GM12878 (cell line): ENCODE data around the gene FBLN7. TPM values are rescaled to one million over a fixed set of nuclear protein-coding genes. Genes with fewer than 3 reads are reported as not detected.

Experiments used
- ATAC-seq: fragments of 200-7000 bp; cut with Tn5 transposase; 3 replicates; pipeline ENCODE4 v1.9.1; 2020; ENCODE audit warnings: mild to moderate bottlenecking, moderate library complexity
- BruUV-seq: library from RNA; stranded (reverse); fragments of 400-500 nt; replicated peaks from 2 replicates; lab custom pipeline; 2021; lab: Mats Ljungman, UMichigan
- CTCF ChIA-PET: fragments of 300-600 bp; sonication (Branson Sonifier 250); formaldehyde crosslinking; extraction: SDS; loops from one replicate; lab custom pipeline; 2021; ENCODE audit warnings: inconsistent platforms; lab: Yijun Ruan, JAX
- POLR2A ChIA-PET: fragments of 350-600 bp; formaldehyde crosslinking; extraction: SDS; loops from one replicate; lab custom pipeline; 2021; ENCODE audit warnings: inconsistent platforms; lab: Charles Lee
- RAD21 ChIA-PET: fragments of 300-600 bp; sonication (Branson Sonifier 250); formaldehyde crosslinking; loops from one replicate; lab custom pipeline; 2023; ENCODE audit warnings: antibody characterized with exemption; ENCODE audit not compliant: unreplicated experiment; lab: Charles Lee
- SMC1A ChIA-PET: fragments of 300-600 bp; sonication (Branson Sonifier 250); formaldehyde crosslinking; loops from one replicate; lab custom pipeline; 2023; ENCODE audit not compliant: unreplicated experiment, uncharacterized antibody; lab: Charles Lee
- DNase-seq: peaks from one replicate; pipeline ENCODE4 v3.0.0-alpha.2; 2011; ENCODE audit warnings: low read depth, low spot score
- FAIRE-seq: peaks from 3 replicates; lab custom pipeline; 2011; peaks lifted over from hg19 to GRCh38; lab: Jason Lieb, UNC
- H2AFZ ChIP-seq: 2 replicates; pipeline ENCODE4 v1.6.0; 2011; ENCODE audit warnings: low read depth, low read length, control low read depth; ENCODE audit not compliant: control insufficient read depth
- H3K27ac ChIP-seq: 2 replicates; pipeline ENCODE4 v1.5.1; 2011; ENCODE audit warnings: control low read depth; ENCODE audit not compliant: control insufficient read depth, insufficient read depth
- H3K27me3 ChIP-seq, 2 experiments: replicated peaks in 1 of 2; 2 replicates each; pipeline versions ENCODE4 v1.6.0 to v1.6.1; 2011; ENCODE audit warnings: low read length in 1 of 2; ENCODE audit not compliant: control insufficient read depth in 2 of 2, insufficient read depth in 2 of 2
- H3K36me3 ChIP-seq, 2 experiments: 2 replicates each; pipeline ENCODE4 v1.5.1; 2011; ENCODE audit warnings: low read length in 1 of 2; ENCODE audit not compliant: control insufficient read depth in 2 of 2, insufficient read depth in 2 of 2
- H3K4me1 ChIP-seq: 2 replicates; pipeline ENCODE4 v1.6.1; 2011; ENCODE audit warnings: mild to moderate bottlenecking, low read length, moderate library complexity, mixed read lengths; ENCODE audit not compliant: control insufficient read depth, insufficient read depth
- H3K4me2 ChIP-seq: 2 replicates; pipeline ENCODE4 v1.6.0; 2011; ENCODE audit warnings: control low read depth; ENCODE audit not compliant: control insufficient read depth, insufficient read depth
- H3K4me3 ChIP-seq: fragments of 200-600 bp; sonication (generic); 2 replicates; pipeline ENCODE4 v1.5.1; 2016
- H3K79me2 ChIP-seq: 2 replicates; pipeline ENCODE4 v1.6.0; 2011; ENCODE audit warnings: low read length; ENCODE audit not compliant: control insufficient read depth, insufficient read depth
- H3K9ac ChIP-seq: 2 replicates; pipeline ENCODE4 v1.8.0; 2011; ENCODE audit warnings: low read length, control low read depth, mixed read lengths; ENCODE audit not compliant: control insufficient read depth, insufficient read depth
- H3K9me3 ChIP-seq: replicated peaks from 3 replicates; pipeline ENCODE4 v1.5.1; 2011; ENCODE audit warnings: mild to moderate bottlenecking, low read length; ENCODE audit not compliant: control insufficient read depth, insufficient read depth
- H4K20me1 ChIP-seq: 2 replicates; pipeline ENCODE4 v1.6.0; 2011; ENCODE audit not compliant: control insufficient read depth, insufficient read depth
- EGR1 ChIP-seq, 2 experiments: IDR thresholded peaks; 1 replicate in 1 of 2; 2 replicates in 1 of 2; pipeline ENCODE4 v1.6.1; 2011 to 2012; ENCODE audit warnings: low read depth in 2 of 2, low read length in 2 of 2, borderline replicate concordance in 1 of 2, mild to moderate bottlenecking in 1 of 2, moderate library complexity in 1 of 2
- GATAD2B ChIP-seq: fragments of 450-650 bp; conservative IDR thresholded peaks from 2 replicates; pipeline ENCODE4 v1.6.1; 2017; ENCODE audit warnings: low read depth, mild to moderate bottlenecking, moderate library complexity
- HDAC6 ChIP-seq: fragments of 200-600 bp; sonication (generic); IDR thresholded peaks from one replicate; pipeline ENCODE4 v1.8.0; 2017; ENCODE audit warnings: antibody characterized with exemption; ENCODE audit not compliant: unreplicated experiment
- IRF4 ChIP-seq: IDR thresholded peaks from 2 replicates; pipeline ENCODE4 v1.6.1; 2011; ENCODE audit warnings: low read depth, low read length
- MAX ChIP-seq: IDR thresholded peaks from 2 replicates; pipeline ENCODE4 v1.6.1; 2012; ENCODE audit warnings: low read depth, low read length, improper control_type of control experiment
- POLR2A ChIP-seq: IDR thresholded peaks from 2 replicates; pipeline ENCODE4 v1.6.1; 2011; ENCODE audit warnings: low read depth, mild to moderate bottlenecking, low read length
- POLR2AphosphoS2 ChIP-seq: IDR thresholded peaks from 2 replicates; pipeline ENCODE4 v1.6.1; 2011; ENCODE audit warnings: low read depth, mild to moderate bottlenecking, low read length, improper control_type of control experiment, moderate library complexity
- SMARCA5 ChIP-seq: fragments of 450-650 bp; IDR thresholded peaks from 2 replicates; pipeline ENCODE4 v1.6.1; 2017; ENCODE audit warnings: mild to moderate bottlenecking
- TCF12 ChIP-seq: IDR thresholded peaks from 2 replicates; pipeline ENCODE4 v1.6.1; 2011; ENCODE audit warnings: low read depth, mild to moderate bottlenecking, low read length
- ZSCAN29 ChIP-seq: fragments of 450-650 bp; IDR thresholded peaks from 2 replicates; pipeline ENCODE4 v1.6.1; 2017; ENCODE audit warnings: mild to moderate bottlenecking, moderate library complexity
- ZZZ3 ChIP-seq: IDR thresholded peaks from 2 replicates; pipeline ENCODE4 v1.6.1; 2011; ENCODE audit warnings: low read depth; ENCODE audit not compliant: control insufficient read depth, insufficient read length
- WGBS: methylation state at CpG from one replicate; pipeline ENCODE4 v1.1.6; 2016; ENCODE audit warnings: low lambda C conversion rate; ENCODE audit not compliant: insufficient replicate concordance, insufficient coverage; ENCODE audit errors: missing lambda C conversion rate; 5-methylcytosine and 5-hydroxymethylcytosine counted together
- in situ Hi-C: fragments of 300-500 bp; cut with MboI; formaldehyde crosslinking; loops from 9 replicates; pipeline ENCODE4 v1.14.3; 2018; ENCODE audit warnings: mixed read lengths
- intact Hi-C: fragments of 100-400 bp; cut with micrococcal nuclease; formaldehyde crosslinking; loops from one replicate; pipeline ENCODE4 v1.14.2; 2022; ENCODE audit not compliant: unreplicated experiment
- polyA plus RNA-seq, 11 experiments: library from polyadenylated mRNA; depleted of rRNA in 4 of 11; unstranded in 6 of 11; stranded (reverse) in 5 of 11; fragments of >200 nt; fragmentation: Nextera tagmentation in 4 of 11; fragmentation: Illumina TruSeq in 1 of 11; extraction: Ambion mirVana in 4 of 11; extraction: Trizol in 1 of 11; gene quantifications; 1 replicate in 1 of 11; 2 replicates in 10 of 11; pipeline versions ENCODE4 v1.2.1 to v1.2.3, GENCODE V29; 2011 to 2016; ENCODE audit warnings: inconsistent platforms in 2 of 11, missing spikeins in 2 of 11, low read depth in 1 of 11
- total RNA-seq, 4 experiments: library from RNA; depleted of rRNA in 3 of 4; stranded (reverse); fragments of >200 nt in 3 of 4; fragmentation: Illumina TruSeq in 1 of 4; extraction: Trizol in 1 of 4; gene quantifications; 2 replicates each; pipeline versions ENCODE4 v1.2.1 to v1.2.3, GENCODE V29; 2013 to 2021

FBLN7 gene
- total and polyA plus RNA-seq, 10 of the 15 experiments (the other 5 are each of a cell fraction or from before 2014, with no cell fraction given): 0.01 to 0.10 (median 0.01) TPM; not detected in 7

- Histone ChIP-seq H3K79me2 (no peaks in the 10 kb centered on the region; the same call in 1 of the 2 replicates), H3K36me3 (peaks cover 4 to 27% of the 10 kb centered on the region in 2 experiments), H3K4me3 (no peak overlapping the region), H3K27ac (no peak overlapping the region), H4K20me1 (no peaks in the 10 kb centered on the region), H3K27me3 (no peaks in the 10 kb centered on the region), H3K9me3 (no peaks in the 10 kb centered on the region), H3K4me1 (peaks cover 19% of the 10 kb centered on the region), H2AFZ (no peak overlapping the region), H3K9ac (no peak overlapping the region), H3K4me2 (no peak overlapping the region)
- SMC1A ChIA-PET: interaction anchor here (1.5 kb wide), 1 partner anchor 13 kb away, joined by 4 read pairs; no protein-coding TSS in a partner anchor
- WGBS: 86% methylated on average over 5 of the region's 5 CpGs
- POLR2A ChIA-PET: no interaction called here
- CTCF ChIA-PET: interaction anchor here (1.3 to 2.5 kb wide), 2 partner anchors 11 to 40 kb away, joined by 3 to 8 read pairs; no protein-coding TSS in a partner anchor
- FAIRE-seq (no peak), ATAC-seq (no peak), DNase-seq (no peak)
- RAD21 ChIA-PET: no interaction called here
- no peak for TF ChIP-seq GATAD2B
- no peak for TF ChIP-seq POLR2A
- TF ChIP-seq POLR2AphosphoS2: no peak
- no peak for TF ChIP-seq ZZZ3
- no peak for TF ChIP-seq HDAC6
- no peak for TF ChIP-seq TCF12
- intact Hi-C loops: no loop called here
- in situ Hi-C loops: no loop called here
- no TSS peak for BruUV-seq
These were observed 48.8 kb upstream of the FBLN7 start for GRCh38 chr2:112089375-112089774.

GRCh38 chr2:112092286-112093041, 45.7 kb upstream of the FBLN7 start:
- no peak overlapping the region for H3K27ac ChIP-seq
- FAIRE-seq (no peak), DNase-seq (no peak), ATAC-seq (no peak)
- ChIA-PET SMC1A (no interaction called here), CTCF (no interaction called here), RAD21 (interaction anchor here (0.6 kb wide), 1 partner anchor 54 kb away, joined by 4 read pairs; no protein-coding TSS in a partner anchor), POLR2A (no interaction called here)
- H3K4me2 ChIP-seq: no peak overlapping the region
- no peak overlapping the region for H2AFZ ChIP-seq
- no peak for TF ChIP-seq IRF4
- TF ChIP-seq EGR1 (IDR thresholded peaks at IDR 0.05; ENCODE audit: borderline replicate concordance in 1 of 2, low read depth in 2 of 2, low read length in 2 of 2): no peak
- TF ChIP-seq ZSCAN29: no peak
- TF ChIP-seq MAX: no peak
- no peak for TF ChIP-seq SMARCA5
- no peaks in the 10 kb centered on the region for H4K20me1 ChIP-seq
- no peak overlapping the region for H3K4me3 ChIP-seq
- intact Hi-C loops (no loop called here), in situ Hi-C loops (no loop called here)
- BruUV-seq: TSS peak; percentile 32
- H3K4me1 ChIP-seq: peaks cover 8% of the 10 kb centered on the region
- WGBS: 85% methylated on average over 6 of the region's 6 CpGs
- no peaks in the 10 kb centered on the region for H3K9me3 ChIP-seq
- no peak overlapping the region for H3K9ac ChIP-seq
- H3K36me3 ChIP-seq: peaks cover 2 to 32% of the 10 kb centered on the region in 2 experiments
- H3K79me2 ChIP-seq: no peaks in the 10 kb centered on the region; the same call in 1 of the 2 replicates
- no peaks in the 10 kb centered on the region for H3K27me3 ChIP-seq
